ENCODE measurements around the gene KCNH5. TPM values are rescaled to one million over a fixed set of nuclear protein-coding genes. Genes with fewer than 3 reads are reported as not detected.

KCNH5 gene
- total RNA-seq, 1 donor from 2014 or later, result not detected

GRCh38 chr14:62745496-62745895 lies 299.8 kb downstream of the KCNH5 start:
- DNase-seq (ENCODE audit: extremely low read depth, low read depth, low spot score), result no peak

GRCh38 chr14:62743560-62743959 lies 301.7 kb downstream of the KCNH5 start:
- DNase-seq (ENCODE audit: extremely low read depth, low read depth, low spot score), result no peak

- no peak for DNase-seq (ENCODE audit: extremely low read depth, low read depth, low spot score)
Observed at GRCh38 chr14:62743118-62743517, 302.1 kb downstream of the KCNH5 start.

- DNase-seq (ENCODE audit: extremely low read depth, low read depth, low spot score), result no peak
Observed at GRCh38 chr14:62739647-62740046, 305.6 kb downstream of the KCNH5 start.

GRCh38 chr14:62736048-62737043 lies 308.9 kb downstream of the KCNH5 start:
- DNase-seq (ENCODE audit: extremely low read depth, low read depth, low spot score), result no peak

- no peak for DNase-seq (ENCODE audit: extremely low read depth, low read depth, low spot score)
Observed at GRCh38 chr14:62734831-62735230, 310.4 kb downstream of the KCNH5 start.

GRCh38 chr14:62722406-62722805 lies 322.9 kb downstream of the KCNH5 start:
- no peak for DNase-seq (ENCODE audit: extremely low read depth, low read depth, low spot score)

- DNase-seq (ENCODE audit: extremely low read depth, low read depth, low spot score), result no peak
Observed at GRCh38 chr14:62718629-62719028, 326.6 kb downstream of the KCNH5 start.

- no peak for DNase-seq (ENCODE audit: extremely low read depth, low read depth, low spot score)
Observed at GRCh38 chr14:62711351-62712023, 333.8 kb downstream of the KCNH5 start.

- no peak for DNase-seq (ENCODE audit: extremely low read depth, low read depth, low spot score)
Observed at GRCh38 chr14:62710811-62711210, 334.4 kb downstream of the KCNH5 start.

- no peak for DNase-seq (ENCODE audit: extremely low read depth, low read depth, low spot score)
Observed at GRCh38 chr14:62709773-62710172, 335.5 kb downstream of the KCNH5 start.

GRCh38 chr14:62706217-62706616 lies 339.0 kb downstream of the KCNH5 start:
- DNase-seq (ENCODE audit: extremely low read depth, low read depth, low spot score), result no peak

- DNase-seq (ENCODE audit: extremely low read depth, low read depth, low spot score), result no peak
Observed at GRCh38 chr14:62697461-62697860, 347.8 kb downstream of the KCNH5 start.

GRCh38 chr14:62696929-62697328 lies 348.3 kb downstream of the KCNH5 start:
- no peak for DNase-seq (ENCODE audit: extremely low read depth, low read depth, low spot score)

- no peak for DNase-seq (ENCODE audit: extremely low read depth, low read depth, low spot score)
Observed at GRCh38 chr14:62696331-62696924, 348.8 kb downstream of the KCNH5 start.

- no peak for DNase-seq (ENCODE audit: extremely low read depth, low read depth, low spot score)
Observed at GRCh38 chr14:62694075-62694474, 351.2 kb downstream of the KCNH5 start.

- no peak for DNase-seq (ENCODE audit: extremely low read depth, low read depth, low spot score)
Observed at GRCh38 chr14:62692490-62693106, 352.7 kb downstream of the KCNH5 start.

GRCh38 chr14:62691647-62692489 lies 353.4 kb downstream of the KCNH5 start:
- no peak for DNase-seq (ENCODE audit: extremely low read depth, low read depth, low spot score)

- DNase-seq (ENCODE audit: extremely low read depth, low read depth, low spot score), result no peak
Observed at GRCh38 chr14:62689733-62690132, 355.5 kb downstream of the KCNH5 start.

- DNase-seq (ENCODE audit: extremely low read depth, low read depth, low spot score), result no peak
Observed at GRCh38 chr14:62687818-62688217, 357.4 kb downstream of the KCNH5 start.
